Activated T-cell treated with anti-CD3 and anti-CD28 coated beads, Interleukin-2, amount 50 U/mL, for 72 hours (primary cell): ENCODE results near the gene TBC1D10A. TPM values are rescaled to one million over a fixed set of nuclear protein-coding genes. Genes with fewer than 3 reads are reported as not detected.
A peak's percentile ranks its signal among the peaks of the same experiment; 100 is the strongest.

Experiments
- ATAC-seq, 2 donors: fragments of 150-1000 bp; cut with Tn5 transposase; replicated peaks in 1 of 2; 2 replicates each; pipeline ENCODE4 v1.10.0; 2021; ENCODE audit warnings: moderate library complexity in 2 of 2, mild to moderate bottlenecking in 1 of 2
- DNase-seq, 2 donors: peaks; one replicate each; pipeline ENCODE4 v3.0.0; 2021 to 2022; ENCODE audit warnings: mixed read lengths in 1 of 2
- H3K27ac Mint-ChIP-seq: one replicate; pipeline ENCODE4 v1.8.0; 2022; ENCODE audit warnings: mild to moderate bottlenecking, moderate library complexity, mixed read lengths
- H3K27me3 Mint-ChIP-seq: one replicate; pipeline ENCODE4 v1.8.0; 2022; ENCODE audit warnings: low read depth, mixed read lengths
- H3K36me3 Mint-ChIP-seq, 2 donors: one replicate each; pipeline ENCODE4 v1.8.0; 2022; ENCODE audit warnings: mixed read lengths in 2 of 2, mild to moderate bottlenecking in 1 of 2; ENCODE audit not compliant: insufficient read depth in 2 of 2
- H3K4me1 Mint-ChIP-seq: one replicate; pipeline ENCODE4 v1.8.0; 2022; ENCODE audit warnings: low read depth, mixed read lengths
- H3K4me3 Mint-ChIP-seq, 2 donors: one replicate each; pipeline ENCODE4 v1.8.0; 2022; ENCODE audit warnings: mild to moderate bottlenecking in 2 of 2, mixed read lengths in 2 of 2, moderate library complexity in 2 of 2
- H3K9me3 Mint-ChIP-seq, 2 donors: one replicate each; pipeline ENCODE4 v1.8.0; 2022; ENCODE audit warnings: mixed read lengths in 2 of 2
- total RNA-seq, 2 donors: library from RNA; stranded (reverse); gene quantifications; one replicate each; pipeline ENCODE4 v1.2.3, GENCODE V29; 2022

TBC1D10A gene
- total RNA-seq, 2 donors from 2014 or later: 25.6 to 30.0 TPM

- DNase-seq (no peak), ATAC-seq (no peak)
- Mint-ChIP-seq H3K27ac (no peak overlapping the region), H3K9me3 (no peaks in the 10 kb centered on the region), H3K4me1 (peaks cover 36% of the 10 kb centered on the region), H3K36me3 (peaks cover 0 to 2% of the 10 kb centered on the region in 2 donors), H3K4me3 (no peak overlapping the region), H3K27me3 (no peaks in the 10 kb centered on the region)
Measured at GRCh38 chr22:30279932-30280331, 46.8 kb downstream of the TBC1D10A start.

GRCh38 chr22:30279046-30279788 lies 47.5 kb downstream of the TBC1D10A start:
- no peaks in the 10 kb centered on the region for H3K9me3 Mint-ChIP-seq
- peaks cover 0 to 2% of the 10 kb centered on the region in 2 donors for H3K36me3 Mint-ChIP-seq
- peak; percentile 23 to 39 for ATAC-seq
- no peak overlapping the region for H3K27ac Mint-ChIP-seq
- peaks cover 43% of the 10 kb centered on the region for H3K4me1 Mint-ChIP-seq
- H3K4me3 Mint-ChIP-seq: no peak overlapping the region
- no peaks in the 10 kb centered on the region for H3K27me3 Mint-ChIP-seq
- no peak for DNase-seq

DNA sequence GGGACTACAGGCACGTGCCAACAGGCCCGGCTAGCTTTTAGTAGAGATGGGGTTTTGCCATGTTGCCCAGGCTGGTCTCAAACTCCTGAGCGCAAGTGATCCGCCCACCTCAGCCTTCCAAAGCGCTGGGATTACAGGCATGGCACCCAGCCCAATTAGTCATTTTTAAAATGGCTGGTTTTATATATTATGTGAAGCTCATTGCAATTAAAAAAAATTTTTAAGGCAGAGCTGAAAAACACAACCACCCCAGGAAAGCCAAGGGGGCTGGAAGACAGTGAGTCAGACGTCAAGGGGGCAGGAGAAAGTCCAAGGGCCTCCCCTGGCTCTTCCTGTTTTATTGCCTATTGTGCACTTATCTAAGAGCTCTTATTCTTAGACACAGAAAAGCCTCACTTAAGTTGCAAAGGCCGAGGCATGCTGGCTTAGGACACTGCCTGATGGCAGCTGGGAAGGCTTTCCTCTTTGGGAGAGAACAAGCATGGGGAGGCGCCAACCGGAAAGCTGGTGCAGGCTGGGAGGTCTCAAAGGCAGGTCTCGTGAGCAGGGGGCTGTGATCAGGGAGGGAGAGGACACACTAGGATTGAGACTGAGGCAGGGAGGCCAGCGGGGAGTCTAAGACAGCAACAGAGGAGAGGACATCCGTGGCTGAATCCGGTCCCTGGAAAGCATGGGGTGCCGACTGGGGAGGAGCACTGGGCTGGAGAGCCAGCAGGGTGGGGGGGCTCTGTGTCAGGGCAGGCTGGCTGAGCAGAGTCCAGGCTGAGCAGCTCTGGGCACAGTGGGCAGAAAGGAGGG lies 49.0 kb downstream of the TBC1D10A start:
- DNase-seq (no peak), ATAC-seq (no peak)
- Mint-ChIP-seq H3K27me3 (no peaks in the 10 kb centered on the region), H3K4me3 (no peak overlapping the region), H3K36me3 (peaks cover 0 to 2% of the 10 kb centered on the region in 2 donors), H3K27ac (no peak overlapping the region), H3K4me1 (peaks cover 36% of the 10 kb centered on the region), H3K9me3 (no peaks in the 10 kb centered on the region)

DNA sequence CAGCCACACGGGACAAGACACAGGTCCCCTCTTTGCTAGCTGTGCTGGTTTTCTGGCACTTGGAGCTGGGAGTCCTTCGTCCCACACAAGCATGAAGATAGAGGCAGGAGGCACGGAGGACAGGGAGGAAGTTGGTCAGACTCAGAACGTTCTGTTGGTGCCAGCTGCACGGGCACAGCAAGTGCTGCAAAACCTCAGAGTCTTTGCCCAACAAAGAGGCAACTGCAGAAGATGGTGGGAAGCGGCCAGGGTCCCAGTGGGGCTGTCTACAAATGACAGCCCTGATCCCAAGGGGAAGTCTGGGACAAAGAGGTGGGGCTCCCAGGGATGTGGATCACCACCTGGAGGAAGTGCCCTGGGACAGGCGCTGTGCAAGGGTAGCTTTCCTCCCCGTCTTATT lies 50.7 kb downstream of the TBC1D10A start:
- DNase-seq (no peak), ATAC-seq (peak in 1 of 2 donors; percentile 20)
- Mint-ChIP-seq H3K4me3 (peak overlapping the region; percentile 48 to 51), H3K27me3 (no peaks in the 10 kb centered on the region), H3K27ac (no peak overlapping the region), H3K9me3 (no peaks in the 10 kb centered on the region), H3K4me1 (peaks cover 35% of the 10 kb centered on the region), H3K36me3 (peaks cover 0 to 3% of the 10 kb centered on the region in 2 donors)

- H3K4me3 Mint-ChIP-seq: peak overlapping the region; percentile 48 to 51
- H3K36me3 Mint-ChIP-seq: peaks cover 1 to 5% of the 10 kb centered on the region in 2 donors
- DNase-seq (no peak), ATAC-seq (peak; percentile 22 to 46)
- peaks cover 35% of the 10 kb centered on the region for H3K4me1 Mint-ChIP-seq
- no peaks in the 10 kb centered on the region for H3K9me3 Mint-ChIP-seq
- no peaks in the 10 kb centered on the region for H3K27me3 Mint-ChIP-seq
- peak overlapping the region; percentile 8 for H3K27ac Mint-ChIP-seq
Measured at GRCh38 chr22:30275625-30276024, 51.1 kb downstream of the TBC1D10A start.

DNA sequence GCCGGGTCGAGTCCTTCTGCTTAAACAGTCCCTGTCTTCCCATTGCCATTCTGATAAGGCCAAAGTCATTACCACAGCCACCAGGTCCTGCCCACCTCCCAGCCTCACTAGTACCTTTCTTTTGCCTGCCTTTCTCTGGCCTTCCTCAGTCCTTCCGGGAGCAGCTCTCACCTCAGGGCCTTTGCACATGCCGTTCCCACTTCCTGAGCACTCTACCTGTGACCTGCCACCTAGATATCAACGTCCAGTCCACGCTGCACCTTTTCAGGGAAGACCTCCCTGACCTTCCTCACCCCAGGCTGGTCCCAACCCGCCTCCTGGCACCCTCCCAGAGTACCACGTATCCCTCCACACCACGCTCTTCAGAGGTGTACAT lies 52.3 kb downstream of the TBC1D10A start:
- no peak overlapping the region for H3K27ac Mint-ChIP-seq
- no peak overlapping the region for H3K4me3 Mint-ChIP-seq
- DNase-seq (no peak), ATAC-seq (no peak)
- peaks cover 4 to 6% of the 10 kb centered on the region in 2 donors for H3K36me3 Mint-ChIP-seq
- H3K27me3 Mint-ChIP-seq: no peaks in the 10 kb centered on the region
- H3K9me3 Mint-ChIP-seq: no peaks in the 10 kb centered on the region
- H3K4me1 Mint-ChIP-seq: peaks cover 30% of the 10 kb centered on the region

- Mint-ChIP-seq H3K36me3 (peaks cover 7 to 9% of the 10 kb centered on the region in 2 donors), H3K4me3 (no peak overlapping the region), H3K27ac (peak overlapping the region; percentile 45), H3K27me3 (no peaks in the 10 kb centered on the region), H3K4me1 (peaks cover 25% of the 10 kb centered on the region), H3K9me3 (no peaks in the 10 kb centered on the region)
- no peak for DNase-seq
- no peak for ATAC-seq
Measured at GRCh38 chr22:30273711-30274436, 52.9 kb downstream of the TBC1D10A start.

DNA sequence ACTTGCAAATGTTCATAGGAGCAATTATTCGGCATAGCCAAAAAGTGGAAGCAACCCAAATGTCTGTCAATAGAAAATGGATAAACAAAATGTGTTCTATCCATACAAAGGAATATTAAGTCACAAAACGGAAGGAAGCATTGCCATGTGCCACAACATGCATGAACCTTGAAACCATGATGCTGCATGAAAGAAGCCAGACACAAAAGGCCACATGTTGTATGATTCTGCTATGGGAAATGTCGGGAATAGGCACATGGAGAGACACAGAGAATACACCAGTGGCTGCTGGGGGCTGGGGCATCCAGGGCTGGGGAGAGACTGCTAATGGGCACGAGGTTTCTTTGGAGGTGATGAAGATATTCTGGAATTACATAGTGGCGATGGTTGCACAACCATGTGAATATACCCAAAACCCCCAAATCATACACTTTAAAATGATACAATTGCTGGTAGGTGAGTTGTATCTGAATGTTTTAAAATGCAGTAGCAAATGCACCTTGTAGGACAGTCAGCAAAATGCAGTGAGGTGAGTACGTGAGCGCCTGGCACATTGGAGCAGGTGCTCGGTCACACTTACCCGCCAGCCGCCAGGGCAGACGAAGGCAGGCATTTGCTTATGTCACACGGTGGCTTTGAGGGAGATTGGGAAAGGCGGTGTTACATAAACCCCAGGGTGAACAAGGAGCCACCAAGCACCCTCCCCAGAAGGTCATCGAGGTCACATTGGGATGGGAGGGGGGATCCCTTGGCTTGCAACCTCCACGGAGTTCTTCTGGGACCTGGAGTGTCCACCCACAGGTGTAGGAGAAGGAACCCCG lies 53.8 kb downstream of the TBC1D10A start:
- Mint-ChIP-seq H3K27me3 (no peaks in the 10 kb centered on the region), H3K9me3 (no peaks in the 10 kb centered on the region), H3K36me3 (peaks cover 9 to 11% of the 10 kb centered on the region in 2 donors), H3K4me3 (no peak overlapping the region), H3K27ac (no peak overlapping the region), H3K4me1 (peaks cover 32% of the 10 kb centered on the region)
- DNase-seq (no peak), ATAC-seq (no peak)

DNA sequence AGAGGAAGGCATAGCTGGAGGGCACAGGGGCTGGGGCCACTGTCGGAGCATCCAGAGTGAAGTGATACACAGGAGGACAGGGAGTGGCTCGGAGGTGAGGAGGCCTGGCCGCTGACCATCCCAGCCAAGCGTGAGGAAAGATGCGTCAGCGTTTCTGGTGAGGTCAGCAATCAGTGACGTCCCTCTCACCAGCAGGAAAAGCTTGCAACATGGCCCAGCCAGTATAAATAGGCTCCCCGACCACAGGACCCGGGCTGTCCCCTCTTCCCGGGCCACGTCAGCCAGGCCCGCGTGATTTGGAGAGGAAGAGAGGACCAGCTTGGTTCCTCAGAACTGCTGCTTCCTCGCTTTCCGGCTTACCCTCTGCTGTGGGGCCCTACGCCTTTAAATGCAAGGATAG lies 55.9 kb downstream of the TBC1D10A start:
- Mint-ChIP-seq H3K4me3 (no peak overlapping the region), H3K36me3 (peaks cover 8 to 15% of the 10 kb centered on the region in 2 donors), H3K27ac (no peak overlapping the region), H3K27me3 (no peaks in the 10 kb centered on the region), H3K9me3 (no peaks in the 10 kb centered on the region), H3K4me1 (peaks cover 36% of the 10 kb centered on the region)
- DNase-seq (no peak), ATAC-seq (no peak)

DNA sequence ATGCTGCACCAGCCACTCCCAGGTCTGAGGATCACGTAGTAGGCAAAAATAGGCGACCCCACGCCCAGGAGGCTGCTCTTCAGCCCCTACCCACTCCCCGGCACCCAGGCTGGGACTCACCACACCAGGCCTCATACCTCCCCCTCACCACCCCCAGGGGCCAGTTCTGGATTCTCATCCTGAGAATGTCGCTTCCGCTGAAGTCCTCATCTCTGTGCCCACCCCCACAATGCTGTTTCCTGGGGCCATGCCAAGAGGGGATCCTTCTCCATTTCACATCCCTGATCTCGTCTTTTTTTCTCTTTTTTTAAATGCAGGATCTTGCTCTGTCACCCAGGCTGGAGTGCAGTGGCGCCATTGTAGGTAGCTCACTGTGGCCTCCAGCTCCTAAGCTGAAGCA lies 58.4 kb downstream of the TBC1D10A start:
- no peak for DNase-seq
- peaks cover 11 to 15% of the 10 kb centered on the region in 2 donors for H3K36me3 Mint-ChIP-seq
- H3K27me3 Mint-ChIP-seq: no peaks in the 10 kb centered on the region
- no peaks in the 10 kb centered on the region for H3K9me3 Mint-ChIP-seq
- peak overlapping the region; percentile 93 for H3K27ac Mint-ChIP-seq
- no peak for ATAC-seq
- H3K4me3 Mint-ChIP-seq: peak overlapping the region; percentile 89 to 92
- peaks cover 41% of the 10 kb centered on the region for H3K4me1 Mint-ChIP-seq

GRCh38 chr22:30267382-30268302 lies 59.1 kb downstream of the TBC1D10A start:
- DNase-seq (peak; percentile 57 to 58), ATAC-seq (no peak)
- Mint-ChIP-seq H3K36me3 (peaks cover 12 to 17% of the 10 kb centered on the region in 2 donors), H3K4me1 (peaks cover 48% of the 10 kb centered on the region), H3K4me3 (peak overlapping the region; percentile 89 to 92), H3K27me3 (no peaks in the 10 kb centered on the region), H3K27ac (peak overlapping the region; percentile 93), H3K9me3 (no peaks in the 10 kb centered on the region)
